ENCODE results near the gene SSBP3. TPM values are rescaled to one million over a fixed set of nuclear protein-coding genes. Genes with fewer than 3 reads are reported as not detected.
"Not testable (repeated sequence)": the region's sequence is repeated elsewhere in the genome, so short reads cannot be mapped to it uniquely, and the experiment has no call there.

SSBP3 gene
- total RNA-seq, 1 donor from 2014 or later = 7.8 TPM

GRCh38 chr1:54437783-54438182, 31.6 kb upstream of the SSBP3 start:
- no peak for TF ChIP-seq CTCF (conservative IDR thresholded peaks at IDR 0.05; ENCODE audit: low read depth, low read length)
- no peak overlapping the region for H3K4me3 ChIP-seq (ENCODE audit: low read depth, low read length)
- no peak for DNase-seq (ENCODE audit: low read depth)

- no peak for TF ChIP-seq CTCF (conservative IDR thresholded peaks at IDR 0.05; ENCODE audit: low read depth, low read length)
- no peak overlapping the region for H3K4me3 ChIP-seq (ENCODE audit: low read depth, low read length)
- DNase-seq (ENCODE audit: low read depth) = no peak
Measured at GRCh38 chr1:54436826-54437225, 30.6 kb upstream of the SSBP3 start.

- DNase-seq (ENCODE audit: low read depth) = no peak
- TF ChIP-seq CTCF (conservative IDR thresholded peaks at IDR 0.05; ENCODE audit: low read depth, low read length) = no peak
- no peak overlapping the region for H3K4me3 ChIP-seq (ENCODE audit: low read depth, low read length)
Measured at GRCh38 chr1:54429838-54430237, 23.6 kb upstream of the SSBP3 start.

- no peak for DNase-seq (ENCODE audit: low read depth)
- TF ChIP-seq CTCF (conservative IDR thresholded peaks at IDR 0.05; ENCODE audit: low read depth, low read length) = no peak
- H3K4me3 ChIP-seq (ENCODE audit: low read depth, low read length) = no peak overlapping the region
Measured at GRCh38 chr1:54428837-54429518, 22.8 kb upstream of the SSBP3 start.

GRCh38 chr1:54425152-54425584, 19.0 kb upstream of the SSBP3 start:
- DNase-seq (ENCODE audit: low read depth) = no peak
- TF ChIP-seq CTCF (conservative IDR thresholded peaks at IDR 0.05; ENCODE audit: low read depth, low read length) = peak; percentile 18
- no peak overlapping the region for H3K4me3 ChIP-seq (ENCODE audit: low read depth, low read length)

- no peak for DNase-seq (ENCODE audit: low read depth)
- TF ChIP-seq CTCF (conservative IDR thresholded peaks at IDR 0.05; ENCODE audit: low read depth, low read length) = no peak
- no peak overlapping the region for H3K4me3 ChIP-seq (ENCODE audit: low read depth, low read length)
Measured at GRCh38 chr1:54424398-54424797, 18.2 kb upstream of the SSBP3 start.

- no peak for TF ChIP-seq CTCF (conservative IDR thresholded peaks at IDR 0.05; ENCODE audit: low read depth, low read length)
- H3K4me3 ChIP-seq (ENCODE audit: low read depth, low read length) = no peak overlapping the region
- DNase-seq (ENCODE audit: low read depth) = no peak
Measured at GRCh38 chr1:54421101-54421504, 14.9 kb upstream of the SSBP3 start.

GRCh38 chr1:54418598-54418997, 12.4 kb upstream of the SSBP3 start:
- not testable (repeated sequence) for H3K4me3 ChIP-seq (ENCODE audit: low read depth, low read length); DNase-seq (ENCODE audit: low read depth)

Data from epithelial cell of proximal tubule (primary cell).